Stimulated activated naive CD4-positive, alpha-beta T cell (primary cell): ENCODE data around the gene AGBL2.
"Not testable (repeated sequence)": the region's sequence is repeated elsewhere in the genome, so short reads cannot be mapped to it uniquely, and the experiment has no call there.

Source experiments
- DNase-seq, 6 experiments: peaks; one replicate each; lab custom pipeline; 2025; lab: John Stamatoyannopoulos, UW

The AGBL2 gene, protein sequence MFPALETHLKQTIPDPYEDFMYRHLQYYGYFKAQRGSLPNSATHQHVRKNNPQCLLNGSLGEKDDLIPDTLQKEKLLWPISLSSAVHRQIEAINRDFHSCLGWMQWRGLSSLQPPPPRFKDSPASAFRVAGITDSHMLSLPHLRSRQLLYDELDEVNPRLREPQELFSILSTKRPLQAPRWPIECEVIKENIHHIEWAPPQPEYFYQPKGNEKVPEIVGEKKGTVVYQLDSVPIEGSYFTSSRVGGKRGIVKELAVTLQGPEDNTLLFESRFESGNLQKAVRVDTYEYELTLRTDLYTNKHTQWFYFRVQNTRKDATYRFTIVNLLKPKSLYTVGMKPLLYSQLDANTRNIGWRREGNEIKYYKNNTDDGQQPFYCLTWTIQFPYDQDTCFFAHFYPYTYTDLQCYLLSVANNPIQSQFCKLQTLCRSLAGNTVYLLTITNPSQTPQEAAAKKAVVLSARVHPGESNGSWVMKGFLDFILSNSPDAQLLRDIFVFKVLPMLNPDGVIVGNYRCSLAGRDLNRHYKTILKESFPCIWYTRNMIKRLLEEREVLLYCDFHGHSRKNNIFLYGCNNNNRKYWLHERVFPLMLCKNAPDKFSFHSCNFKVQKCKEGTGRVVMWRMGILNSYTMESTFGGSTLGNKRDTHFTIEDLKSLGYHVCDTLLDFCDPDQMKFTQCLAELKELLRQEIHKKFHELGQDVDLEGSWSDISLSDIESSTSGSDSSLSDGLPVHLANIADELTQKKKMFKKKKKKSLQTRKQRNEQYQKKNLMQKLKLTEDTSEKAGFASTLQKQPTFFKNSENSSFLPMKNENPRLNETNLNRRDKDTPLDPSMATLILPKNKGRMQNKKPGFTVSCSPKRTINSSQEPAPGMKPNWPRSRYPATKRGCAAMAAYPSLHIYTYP

DNA sequence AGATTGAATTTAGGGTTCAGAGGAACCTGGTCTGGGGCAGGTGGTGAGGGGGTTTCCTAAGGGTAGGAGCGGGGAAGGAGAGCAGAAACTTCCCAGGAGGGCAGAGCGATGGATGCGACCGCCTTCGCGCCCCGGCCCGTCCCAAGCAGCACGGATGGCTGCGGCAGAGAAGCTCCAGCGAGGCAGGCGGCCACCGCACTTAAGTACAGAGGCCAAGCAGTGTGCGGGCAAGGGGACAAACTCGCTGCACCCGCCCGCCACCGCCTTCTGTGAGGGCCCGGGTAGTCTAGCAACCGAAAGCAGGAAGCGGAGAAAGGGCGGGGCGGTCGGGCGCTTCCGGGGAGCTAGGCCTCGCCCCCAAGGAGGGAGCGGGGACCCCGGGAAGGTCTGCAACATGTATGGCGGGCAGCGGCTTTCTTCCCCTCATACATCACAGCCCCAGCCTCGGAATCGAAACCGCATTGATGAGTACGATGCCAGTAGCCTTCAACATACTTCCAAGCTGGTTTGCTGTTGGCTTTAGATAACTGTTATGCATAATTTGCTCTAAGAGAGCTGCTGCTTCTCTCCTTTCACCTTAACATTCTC, at the start of gene AGBL2:
TSS of gene AGBL2 (minus strand) at position 288 of the 588 bp plus-strand sequence. CDS start 719 bp downstream, outside the sequence.
- DNase-seq, result peak; percentile 73 to 81 (median 77)

DNA sequence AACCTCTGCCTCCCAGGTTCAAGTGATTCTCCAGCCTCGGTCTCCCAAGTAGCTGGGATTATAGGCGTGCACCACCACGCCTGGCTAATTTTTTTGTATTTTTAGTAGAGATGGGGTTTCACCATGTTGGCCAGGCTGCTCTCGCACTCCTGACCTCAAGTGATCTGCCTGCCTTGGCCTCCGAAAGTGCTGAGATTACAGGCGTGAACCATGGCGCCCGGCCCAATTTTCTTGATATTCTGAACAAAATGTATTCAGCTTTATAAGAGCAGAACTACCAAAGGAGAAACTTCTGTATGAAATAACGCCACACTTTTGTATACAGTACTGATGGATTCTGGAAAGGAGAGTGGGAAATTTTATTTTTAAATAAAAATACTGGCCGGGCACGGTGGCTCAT, 44.1 kb upstream of the AGBL2 start:
- DNase-seq, result not testable (repeated sequence)

DNA sequence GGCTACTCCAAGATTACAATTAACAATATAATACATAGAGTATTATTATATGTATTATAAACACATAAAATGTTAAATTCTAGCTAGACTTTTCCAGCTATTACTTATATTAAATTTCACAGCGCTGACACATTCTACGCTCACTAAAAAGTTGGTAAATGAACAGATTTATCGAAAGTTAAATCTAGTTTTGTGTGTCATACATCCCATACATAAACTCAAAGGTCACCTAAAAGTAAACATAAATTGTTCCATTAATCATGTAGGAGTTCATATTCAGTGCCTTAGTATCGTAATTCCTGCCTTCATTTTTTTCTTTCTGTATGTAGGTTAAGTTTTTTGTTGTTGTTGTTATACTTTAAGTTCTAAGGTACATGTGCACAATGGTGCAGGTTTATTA, 41.0 kb upstream of the AGBL2 start:
- DNase-seq, result no peak

DNA sequence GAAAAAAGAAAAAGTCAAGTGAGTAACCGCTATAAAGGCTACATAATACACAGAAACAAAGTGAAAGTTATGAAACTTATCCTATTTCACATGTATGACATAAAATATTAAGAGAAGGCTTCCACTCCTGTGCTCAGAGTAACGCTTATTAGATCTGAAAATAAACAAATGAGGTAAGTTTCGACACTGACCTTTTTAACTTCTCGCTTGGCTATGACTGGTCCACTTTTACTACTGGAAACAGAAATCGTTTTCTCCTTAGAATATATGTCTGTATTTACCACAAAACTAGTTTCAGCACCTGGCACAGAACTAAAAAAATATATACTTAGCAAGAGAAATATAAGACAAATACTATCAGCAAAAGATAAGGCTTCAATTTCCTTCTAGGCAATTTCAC, 35.6 kb upstream of the AGBL2 start:
- DNase-seq, result no peak

DNA sequence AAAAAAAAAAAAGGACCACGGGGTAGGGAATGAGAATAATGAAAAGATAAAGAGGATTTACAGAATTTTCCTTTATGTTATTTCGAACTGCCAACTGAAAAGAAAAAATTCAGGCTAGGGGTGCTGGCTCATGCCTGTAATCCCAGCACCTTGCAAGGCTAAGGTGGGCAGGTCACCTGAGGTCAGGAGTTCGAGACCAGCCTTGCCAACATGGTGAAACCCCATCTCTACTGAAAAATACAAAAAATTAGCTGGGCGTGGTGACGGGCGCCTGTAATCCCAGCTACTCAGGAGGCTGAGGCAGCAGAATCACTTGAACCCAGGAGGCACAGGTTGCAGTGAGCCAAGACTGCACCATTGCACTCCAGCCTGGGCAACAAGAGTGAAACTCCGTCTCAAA, 27.3 kb upstream of the AGBL2 start:
- not testable (repeated sequence) for DNase-seq

DNA sequence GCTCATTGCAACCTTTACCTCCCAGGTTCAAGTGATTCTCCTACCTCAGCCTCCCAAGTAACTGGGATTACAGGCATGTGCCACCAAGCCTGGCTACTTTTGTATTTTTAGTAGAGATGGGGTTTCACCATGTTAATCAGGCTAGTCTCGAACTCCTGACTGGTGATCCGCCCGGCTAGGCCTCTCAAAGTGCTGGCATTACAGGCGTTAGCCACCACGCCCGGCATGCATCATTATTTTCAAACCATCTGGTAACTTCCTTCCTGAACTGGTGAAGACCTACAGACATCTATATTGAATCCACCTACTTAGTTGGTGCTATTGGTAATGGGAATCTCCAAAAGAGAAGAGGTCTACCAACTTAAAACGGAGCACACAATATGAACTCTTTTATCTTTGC, 22.6 kb upstream of the AGBL2 start:
- DNase-seq, result not testable (repeated sequence)

DNA sequence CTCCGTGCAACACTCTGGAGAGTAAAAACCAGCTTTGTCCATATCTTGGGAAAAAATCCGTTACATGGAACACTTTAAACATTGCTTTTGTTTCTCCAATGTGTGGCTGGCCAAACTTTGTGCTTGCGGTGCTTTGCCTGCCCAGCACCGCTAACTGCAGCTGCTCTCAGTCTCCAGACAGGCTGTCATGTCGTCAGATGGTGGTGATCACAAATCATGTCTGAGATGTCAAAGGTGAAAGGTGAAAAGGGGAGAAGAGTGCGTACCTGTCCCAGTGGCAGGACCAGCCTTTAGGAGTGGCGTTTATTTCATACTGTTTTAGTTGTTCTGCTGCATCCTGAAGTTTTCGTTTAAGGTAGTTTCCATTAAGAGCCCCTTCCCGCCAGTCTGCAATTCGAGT, 17.1 kb upstream of the AGBL2 start:
- no peak for DNase-seq

DNA sequence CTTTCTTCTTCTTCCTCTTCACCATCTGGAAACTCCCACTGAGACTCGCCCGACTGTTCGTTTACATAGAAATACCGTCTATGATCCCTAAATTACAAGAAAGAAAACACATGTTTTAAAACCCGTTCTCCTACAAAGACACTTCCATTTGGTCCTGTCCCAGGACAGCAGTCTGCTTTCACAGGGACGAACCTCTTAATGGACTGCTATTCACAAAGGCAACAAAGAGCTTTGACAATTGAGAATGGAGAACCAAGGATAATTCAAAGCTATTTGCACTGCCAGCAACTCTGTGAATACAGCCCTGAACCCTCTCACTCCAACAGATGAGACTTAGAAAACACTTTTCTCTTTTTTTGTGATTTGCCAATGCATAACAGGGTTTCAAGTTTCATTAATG, 16.3 kb upstream of the AGBL2 start:
- DNase-seq, result no peak

DNA sequence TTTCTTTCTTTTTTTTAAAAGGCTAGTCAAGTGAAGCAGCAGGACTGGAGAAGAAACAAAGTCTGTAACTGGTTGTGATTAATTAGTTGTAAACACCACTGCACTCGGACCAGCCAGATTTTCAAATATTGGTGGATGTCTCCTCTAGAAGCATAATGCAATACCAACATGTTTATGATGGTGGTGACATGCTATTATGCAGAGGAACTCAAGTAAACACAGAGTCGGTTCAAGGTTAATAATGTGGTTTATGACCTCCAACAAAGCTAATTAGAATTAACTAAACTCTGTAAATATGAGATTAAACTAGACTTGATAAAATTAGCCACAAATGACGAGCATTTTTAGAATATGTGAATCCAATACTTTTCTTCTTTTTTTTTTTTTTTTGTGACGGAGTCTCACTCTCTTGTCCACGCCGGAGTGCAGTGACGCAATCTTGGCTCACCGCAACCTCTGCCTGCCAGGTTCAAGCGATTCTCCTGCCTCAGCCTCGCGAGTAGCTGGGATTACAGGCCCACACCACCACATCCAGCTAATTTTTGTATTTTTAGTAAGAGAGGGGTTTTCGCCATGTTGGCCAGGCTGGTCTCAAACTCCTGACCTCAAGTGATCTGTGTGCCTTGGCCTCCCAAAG, 11.8 kb upstream of the AGBL2 start:
- no peak for DNase-seq

DNA sequence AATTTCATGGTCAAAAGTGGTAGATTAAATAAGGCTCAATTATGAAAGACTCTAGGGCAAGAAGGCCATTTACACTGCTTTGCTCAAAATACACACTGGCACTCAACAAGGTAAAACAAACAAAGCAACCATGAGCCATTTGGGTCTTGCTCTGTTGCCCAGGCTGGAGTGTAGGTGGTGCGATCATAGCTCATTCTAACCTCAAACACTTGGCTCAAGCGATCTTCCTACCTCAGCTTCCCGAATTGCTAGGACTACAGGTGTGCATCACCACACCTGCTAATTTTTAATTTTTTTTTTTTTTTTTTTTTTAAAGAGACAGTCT, 10.9 kb upstream of the AGBL2 start:
- DNase-seq, result no peak

DNA sequence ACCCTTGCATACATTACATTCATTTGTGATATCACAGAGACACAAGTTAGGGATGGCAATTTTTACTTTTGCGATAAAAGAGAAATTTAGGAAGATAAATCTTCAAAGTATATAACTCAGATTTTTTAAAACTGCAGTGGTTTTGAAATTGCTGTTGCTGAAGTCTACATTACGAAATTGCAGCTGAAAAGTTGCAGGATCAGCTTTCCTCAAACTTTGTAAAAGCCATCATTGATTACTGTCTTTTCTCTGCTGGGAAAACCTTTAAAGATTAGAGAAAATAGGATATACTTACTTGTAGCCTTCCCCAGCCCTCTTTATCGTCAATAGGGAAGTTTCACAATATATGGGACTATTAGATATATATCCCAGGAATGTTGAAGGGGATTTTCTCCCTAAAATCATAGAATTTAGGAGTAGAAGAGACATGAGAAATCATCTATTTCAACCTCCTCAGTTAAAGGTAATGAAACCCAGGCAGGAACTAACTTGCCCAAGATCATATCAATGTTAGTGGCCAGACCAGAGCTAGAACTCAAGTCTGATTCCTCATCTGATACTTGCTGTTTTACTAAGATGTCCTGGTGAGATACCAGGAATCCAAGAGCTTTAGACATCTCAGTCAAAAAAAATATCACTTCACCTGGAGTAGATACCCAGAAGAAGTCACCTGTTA, 10.4 kb upstream of the AGBL2 start:
- no peak for DNase-seq

DNA sequence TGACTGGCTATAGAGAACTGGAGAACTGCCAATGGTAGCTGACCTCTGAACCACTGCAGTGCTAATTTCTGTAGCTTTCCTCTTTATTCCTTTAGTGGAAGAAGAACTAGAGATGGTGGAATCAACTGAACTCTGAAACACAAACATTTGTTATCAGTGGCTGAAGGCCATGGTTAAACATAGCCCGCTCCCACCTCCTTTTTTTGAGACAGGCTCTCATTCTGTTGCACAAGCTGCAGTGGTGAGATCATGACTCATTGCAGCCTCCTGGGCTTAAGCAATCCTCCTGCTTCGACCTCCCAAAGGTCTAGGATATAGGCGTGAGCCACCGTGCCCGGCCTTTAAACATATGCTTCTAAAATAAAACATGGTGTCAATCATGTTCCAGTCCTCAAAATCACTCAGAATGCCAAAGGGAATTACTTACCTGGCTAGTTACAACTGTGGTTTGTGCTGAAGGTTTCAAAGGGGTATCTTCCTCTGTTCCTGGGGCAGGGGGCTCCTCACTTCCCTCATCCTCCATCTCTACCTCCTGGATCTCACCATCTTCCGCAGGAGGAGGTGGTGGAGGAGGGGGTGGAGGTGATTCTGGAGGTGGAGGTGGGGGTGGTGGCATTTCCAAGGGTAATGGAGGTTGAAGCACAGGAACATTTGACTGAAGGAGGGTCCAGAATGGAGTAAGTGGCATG, 9.0 kb upstream of the AGBL2 start:
- DNase-seq, result no peak

DNA sequence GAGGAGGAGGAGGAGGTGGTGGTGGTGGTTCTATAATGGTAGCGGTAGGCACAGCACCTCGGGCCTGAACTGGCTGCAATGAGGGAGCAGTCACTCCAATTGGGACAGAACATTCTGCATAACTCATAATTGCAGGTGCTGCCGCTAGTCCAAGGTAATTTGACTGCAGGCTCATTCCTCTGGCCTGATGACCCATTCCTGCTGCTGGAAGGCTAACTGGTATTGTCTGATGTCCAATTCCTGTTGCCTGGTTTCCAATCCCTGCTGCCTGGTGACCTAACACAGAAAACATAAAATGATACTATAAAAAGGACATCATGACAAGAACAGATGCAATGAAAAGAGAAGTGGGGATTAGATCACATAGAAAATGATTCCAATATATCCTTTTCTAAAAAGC, 7.9 kb upstream of the AGBL2 start:
- DNase-seq, result no peak

DNA sequence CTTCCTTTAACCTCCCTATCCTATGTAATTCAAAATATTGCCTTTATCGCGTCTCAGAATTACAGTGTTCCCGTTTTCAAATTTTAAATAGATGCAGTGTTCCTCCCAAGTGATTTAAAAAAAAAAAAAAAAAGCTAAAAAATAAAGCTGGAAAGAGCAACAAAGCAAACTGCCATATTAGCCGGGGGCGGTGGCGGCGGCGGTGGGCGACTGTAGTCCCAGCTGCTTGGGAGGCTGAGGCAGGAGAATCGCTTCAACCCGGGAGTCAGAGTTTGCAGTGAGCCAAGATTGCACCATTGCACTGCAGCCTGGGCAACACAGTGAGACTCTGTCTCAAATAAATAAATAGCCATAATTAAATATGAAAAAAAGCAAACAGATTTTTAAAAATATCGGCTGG, 5.5 kb upstream of the AGBL2 start:
- no peak for DNase-seq

DNA sequence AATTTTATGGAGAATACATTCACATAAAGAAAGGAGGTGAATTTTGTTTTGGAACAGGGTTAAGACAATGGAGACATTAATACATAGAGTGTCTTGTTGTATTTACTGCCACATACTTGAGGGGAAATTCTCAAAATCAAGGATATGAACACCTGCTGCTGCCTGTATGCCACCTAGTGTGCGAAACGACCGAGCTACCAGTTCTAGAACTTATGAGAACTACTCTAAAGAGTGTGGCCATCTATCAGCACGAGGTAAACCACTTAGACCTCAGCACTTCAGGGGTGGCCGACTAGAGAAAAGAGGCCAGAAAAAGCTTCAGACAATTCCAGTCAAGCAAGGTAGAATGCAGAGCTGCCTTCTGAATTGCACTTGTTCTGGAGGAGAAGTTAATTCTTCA, 1.5 kb upstream of the AGBL2 start:
- DNase-seq, result no peak

DNA sequence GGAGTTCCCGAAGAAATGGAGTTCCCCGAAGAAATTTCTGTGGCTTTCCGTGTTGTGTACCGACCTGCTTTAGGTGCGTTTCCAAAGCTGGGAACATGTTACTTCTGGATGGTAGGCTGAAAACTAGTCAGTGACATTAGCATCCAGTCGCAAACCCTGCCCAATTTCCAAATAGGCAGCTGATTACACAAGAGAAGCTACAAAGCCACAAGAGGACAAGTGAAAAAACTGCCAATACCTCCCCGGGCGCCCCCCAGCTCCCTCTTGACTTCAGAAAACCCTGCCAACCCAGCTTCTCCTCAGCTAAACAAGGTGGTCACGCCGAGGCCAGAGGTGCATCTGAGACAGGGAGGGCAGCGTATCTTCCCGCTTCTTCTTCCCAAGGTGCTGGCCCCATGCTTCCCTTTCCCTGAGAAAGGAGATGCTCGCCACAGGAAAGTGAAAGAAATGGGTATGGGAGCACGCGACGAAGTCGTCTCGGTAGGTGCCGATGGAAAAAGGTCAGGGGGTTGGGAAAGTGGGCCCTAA, 551 bp downstream of the AGBL2 start:
- DNase-seq, result peak in 2 of 6 experiments; percentile 24 to 54

DNA sequence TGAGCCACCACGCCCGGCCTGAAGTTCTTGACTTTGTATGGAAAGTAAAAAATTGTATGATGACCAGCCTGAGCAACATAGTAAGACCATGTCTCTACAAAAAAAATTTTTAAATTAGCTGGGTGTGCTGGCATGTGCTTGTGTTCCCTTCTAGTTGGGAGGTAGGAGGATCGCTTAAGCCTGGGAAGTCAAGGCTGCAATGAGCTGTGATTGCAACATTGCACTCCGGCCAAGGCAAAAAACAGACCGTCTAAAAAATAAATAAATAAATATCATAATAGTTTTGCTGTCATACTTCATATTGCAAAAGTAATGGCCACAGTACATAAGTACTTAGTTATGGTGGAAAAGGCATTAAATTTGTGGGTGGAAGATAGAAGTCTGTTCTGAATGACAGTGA, 3.4 kb downstream of the AGBL2 start:
- DNase-seq, result no peak

DNA sequence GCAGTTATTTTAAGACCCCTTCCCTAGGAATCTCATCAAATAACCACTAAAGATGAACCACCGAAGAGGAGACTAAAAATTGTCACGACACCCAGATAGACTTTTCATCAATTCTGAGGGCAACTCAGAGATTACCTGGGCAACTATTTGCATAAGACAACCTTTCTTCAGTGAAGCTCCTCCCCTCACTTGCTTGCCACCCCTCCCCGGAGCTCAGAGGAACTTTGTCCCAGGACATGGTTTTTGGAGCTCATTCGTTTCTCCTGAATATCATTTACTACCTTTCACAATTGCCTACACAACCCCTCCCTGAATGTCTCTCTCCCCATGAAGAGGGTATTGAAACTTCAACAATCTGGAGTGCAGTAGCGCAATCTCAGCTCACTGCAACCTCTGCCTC, 3.9 kb downstream of the AGBL2 start:
- DNase-seq, result no peak

DNA sequence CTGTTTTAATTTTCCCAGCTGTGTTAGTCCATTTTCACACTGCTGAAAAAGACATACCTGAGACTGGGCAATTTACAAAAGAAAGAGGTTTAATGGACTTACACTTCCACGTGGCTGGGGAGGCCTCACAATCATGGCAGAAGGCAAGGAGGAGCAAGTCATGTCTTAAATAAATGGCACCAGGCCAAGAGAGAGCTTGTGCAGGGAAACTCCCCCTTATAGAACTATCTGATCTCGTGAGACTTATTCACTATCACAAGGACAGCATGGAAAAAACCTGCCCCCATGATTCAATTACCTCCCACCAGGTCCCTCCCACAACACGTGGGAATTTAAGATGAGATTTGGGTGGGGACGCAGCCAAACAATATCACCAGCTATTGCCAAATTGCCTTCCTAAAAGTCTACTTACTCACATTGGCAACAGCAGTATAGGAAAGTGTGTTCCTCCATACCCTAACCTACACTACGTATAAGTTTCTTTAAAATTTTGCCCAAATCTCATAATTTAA, 7.8 kb downstream of the AGBL2 start:
- DNase-seq, result not testable (repeated sequence)

DNA sequence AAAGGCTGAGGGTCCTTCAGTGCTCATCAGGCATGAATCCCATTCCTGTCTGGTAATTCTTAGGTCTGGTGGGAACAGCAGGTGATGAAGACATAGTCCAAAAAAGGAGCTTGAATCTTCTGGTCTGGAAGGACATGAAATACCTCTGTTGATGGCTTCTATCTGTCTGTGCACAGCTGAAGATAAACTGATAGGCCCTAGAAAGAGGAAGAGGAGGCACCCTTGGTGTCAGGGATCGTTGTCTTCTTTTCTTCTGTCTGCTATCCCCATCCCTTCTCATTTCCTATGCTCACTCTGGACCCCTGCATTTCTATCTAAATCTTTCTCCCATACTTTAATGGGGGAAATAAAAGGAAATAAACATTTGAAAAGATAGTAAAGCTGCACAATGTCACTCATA, 9.4 kb downstream of the AGBL2 start:
- no peak for DNase-seq

DNA sequence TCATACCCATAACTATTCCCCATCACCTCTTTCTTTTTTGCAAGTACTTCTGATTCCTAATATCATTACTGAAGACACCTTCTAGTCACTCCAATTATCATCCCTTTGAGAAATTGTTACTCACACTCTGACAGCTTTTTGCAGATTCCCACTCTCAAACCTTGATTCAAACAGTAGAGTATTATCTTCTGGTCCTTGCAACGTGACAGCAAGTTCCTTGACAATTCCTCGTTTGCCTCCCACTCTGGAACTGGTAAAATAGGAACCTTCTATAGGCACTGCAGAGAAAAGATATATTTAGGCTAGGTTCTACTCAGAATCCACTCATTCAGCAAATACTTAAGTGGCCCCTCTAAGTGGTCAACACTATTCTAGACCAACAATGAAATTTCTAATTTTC, 23.2 kb downstream of the AGBL2 start:
- no peak for DNase-seq
